ENCODE results near the gene EIF4EBP3. TPM values are rescaled to one million over a fixed set of nuclear protein-coding genes. Genes with fewer than 3 reads are reported as not detected.

EIF4EBP3 gene
- polyA plus RNA-seq (2011; rRNA removed) = 1.7 and 2.8 TPM in 2 replicates
- 0.70 and 1.7 TPM in 2 replicates for polyA minus RNA-seq (2011; rRNA and poly(A)+ RNA removed)

GRCh38 chr5:140547508-140548299, at the start of gene EIF4EBP3:
Gene EIF4EBP3 (plus strand): TSS chr5:140547662. CDS start chr5:140547738, 76 bp downstream.
- Histone ChIP-seq H3K27ac (ENCODE audit: low read depth, low read length) (peak within 1 kb of the TSS; percentile 93), H3K4me3 (ENCODE audit: low read depth, low read length) (peak within 1 kb of the TSS; percentile 49), H3K9me3 (ENCODE audit: control insufficient read depth, insufficient read depth, low read length) (no peaks in the 10 kb centered on the region), H3K27me3 (ENCODE audit: control insufficient read depth, insufficient read depth, low read length) (no peaks in the 10 kb centered on the region)
- POLR2A ChIA-PET = interaction anchor here (0.6 to 3.6 kb wide), 13 partner anchors 9 to 117 kb away, joined by 3 to 42 read pairs (median 4); partner anchors contain the start of genes APBB3, IK, NDUFA2 and SRA1
- DNase-seq (ENCODE audit: low read depth, low spot score) = peak; percentile 90
- TF ChIP-seq CTCF (IDR thresholded peaks at IDR 0.05; ENCODE audit: low read depth, low read length) = peak; percentile 63
- CTCF ChIA-PET = interaction anchor here (0.6 to 2.5 kb wide), 19 partner anchors 9 to 958 kb away, joined by 3 to 19 read pairs (median 3); partner anchors contain the start of genes CD14, IK, NDUFA2 and SRA1

GRCh38 chr5:140497897-140498296, 49.6 kb upstream of the EIF4EBP3 start:
- ChIA-PET CTCF (no interaction called here), POLR2A (no interaction called here)
- Histone ChIP-seq H3K27ac (ENCODE audit: low read depth, low read length) (no peak overlapping the region), H3K4me3 (ENCODE audit: low read depth, low read length) (no peak overlapping the region), H3K27me3 (ENCODE audit: control insufficient read depth, insufficient read depth, low read length) (no peaks in the 10 kb centered on the region), H3K9me3 (ENCODE audit: control insufficient read depth, insufficient read depth, low read length) (no peaks in the 10 kb centered on the region)
- DNase-seq (ENCODE audit: low read depth, low spot score) = no peak
- TF ChIP-seq CTCF (IDR thresholded peaks at IDR 0.05; ENCODE audit: low read depth, low read length) = no peak

- DNase-seq (ENCODE audit: low read depth, low spot score) = no peak
- Histone ChIP-seq H3K27me3 (ENCODE audit: control insufficient read depth, insufficient read depth, low read length) (no peaks in the 10 kb centered on the region), H3K4me3 (ENCODE audit: low read depth, low read length) (no peak overlapping the region), H3K27ac (ENCODE audit: low read depth, low read length) (no peak overlapping the region), H3K9me3 (ENCODE audit: control insufficient read depth, insufficient read depth, low read length) (no peaks in the 10 kb centered on the region)
- ChIA-PET POLR2A (no interaction called here), CTCF (interaction anchor here (1.0 kb wide), 1 partner anchor 28 kb away, joined by 3 read pairs; no protein-coding TSS in a partner anchor)
- no peak for TF ChIP-seq CTCF (IDR thresholded peaks at IDR 0.05; ENCODE audit: low read depth, low read length)
These were observed 48.9 kb upstream of the EIF4EBP3 start for GRCh38 chr5:140498591-140498990.

GRCh38 chr5:140502834-140503233, 44.6 kb upstream of the EIF4EBP3 start:
- Histone ChIP-seq H3K27ac (ENCODE audit: low read depth, low read length) (no peak overlapping the region), H3K27me3 (ENCODE audit: control insufficient read depth, insufficient read depth, low read length) (no peaks in the 10 kb centered on the region), H3K9me3 (ENCODE audit: control insufficient read depth, insufficient read depth, low read length) (no peaks in the 10 kb centered on the region), H3K4me3 (ENCODE audit: low read depth, low read length) (no peak overlapping the region)
- ChIA-PET POLR2A (no interaction called here), CTCF (interaction anchor here (0.9 kb wide), 1 partner anchor 130 kb away, joined by 3 read pairs; no protein-coding TSS in a partner anchor)
- no peak for DNase-seq (ENCODE audit: low read depth, low spot score)
- TF ChIP-seq CTCF (IDR thresholded peaks at IDR 0.05; ENCODE audit: low read depth, low read length) = no peak

DNA sequence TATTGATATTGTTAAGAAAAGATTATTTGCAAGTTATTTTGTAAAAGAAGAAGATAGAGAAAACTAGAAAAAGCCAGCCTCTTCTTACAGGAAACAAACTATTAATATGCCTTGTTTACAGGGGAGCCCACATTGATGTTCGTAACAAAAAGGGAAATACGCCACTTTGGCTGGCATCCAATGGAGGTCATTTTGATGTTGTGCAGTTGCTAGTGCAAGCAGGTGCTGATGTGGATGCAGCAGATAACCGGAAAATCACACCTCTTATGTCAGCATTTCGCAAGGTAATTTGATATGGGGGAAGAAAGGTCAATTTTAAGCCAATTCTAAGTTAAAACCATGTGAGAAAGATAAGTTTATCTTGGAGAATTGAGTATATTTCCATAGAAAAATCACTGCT, 37.6 kb upstream of the EIF4EBP3 start:
- ChIA-PET CTCF (no interaction called here), POLR2A (no interaction called here)
- Histone ChIP-seq H3K27ac (ENCODE audit: low read depth, low read length) (no peak overlapping the region), H3K9me3 (ENCODE audit: control insufficient read depth, insufficient read depth, low read length) (no peaks in the 10 kb centered on the region), H3K27me3 (ENCODE audit: control insufficient read depth, insufficient read depth, low read length) (no peaks in the 10 kb centered on the region), H3K4me3 (ENCODE audit: low read depth, low read length) (no peak overlapping the region)
- no peak for TF ChIP-seq CTCF (IDR thresholded peaks at IDR 0.05; ENCODE audit: low read depth, low read length)
- no peak for DNase-seq (ENCODE audit: low read depth, low spot score)
